Ectodermal cell (in vitro differentiated cells): ENCODE data around the gene SNAPC3.
A peak's percentile ranks its signal among the peaks of the same experiment; 100 is the strongest.

Experiments used
- H3K27ac ChIP-seq: 2 replicates; pipeline ENCODE4 v1.7.0; 2013; ENCODE audit warnings: mild to moderate bottlenecking, low read depth, low read length; ENCODE audit not compliant: insufficient read depth, poor library complexity, severe bottlenecking
- H3K27me3 ChIP-seq: 2 replicates; pipeline ENCODE4 v1.7.0; 2013; ENCODE audit warnings: mild to moderate bottlenecking, low read length; ENCODE audit not compliant: insufficient read depth, control insufficient read depth, poor library complexity, severe bottlenecking
- H3K36me3 ChIP-seq: one replicate; pipeline ENCODE4 v1.7.0; 2013; ENCODE audit warnings: low read length; ENCODE audit not compliant: control insufficient read depth, insufficient read depth
- H3K4me1 ChIP-seq: one replicate; pipeline ENCODE4 v1.7.0; 2013; ENCODE audit warnings: low read length; ENCODE audit not compliant: control insufficient read depth, insufficient read depth
- H3K4me3 ChIP-seq: 2 replicates; pipeline ENCODE4 v1.7.0; 2013; ENCODE audit warnings: low read depth, low read length, control low read depth; ENCODE audit not compliant: insufficient read depth
- H3K9me3 ChIP-seq: 2 replicates; pipeline ENCODE4 v1.7.0; 2013; ENCODE audit warnings: mild to moderate bottlenecking, low read length, moderate library complexity; ENCODE audit not compliant: control insufficient read depth
- WGBS, 2 experiments: methylation state at CpG; one replicate each; pipeline ENCODE4 v1.1.7; 2013; ENCODE audit warnings: missing lambda C conversion rate in 2 of 2; 5-methylcytosine and 5-hydroxymethylcytosine counted together

Gene SNAPC3

DNA sequence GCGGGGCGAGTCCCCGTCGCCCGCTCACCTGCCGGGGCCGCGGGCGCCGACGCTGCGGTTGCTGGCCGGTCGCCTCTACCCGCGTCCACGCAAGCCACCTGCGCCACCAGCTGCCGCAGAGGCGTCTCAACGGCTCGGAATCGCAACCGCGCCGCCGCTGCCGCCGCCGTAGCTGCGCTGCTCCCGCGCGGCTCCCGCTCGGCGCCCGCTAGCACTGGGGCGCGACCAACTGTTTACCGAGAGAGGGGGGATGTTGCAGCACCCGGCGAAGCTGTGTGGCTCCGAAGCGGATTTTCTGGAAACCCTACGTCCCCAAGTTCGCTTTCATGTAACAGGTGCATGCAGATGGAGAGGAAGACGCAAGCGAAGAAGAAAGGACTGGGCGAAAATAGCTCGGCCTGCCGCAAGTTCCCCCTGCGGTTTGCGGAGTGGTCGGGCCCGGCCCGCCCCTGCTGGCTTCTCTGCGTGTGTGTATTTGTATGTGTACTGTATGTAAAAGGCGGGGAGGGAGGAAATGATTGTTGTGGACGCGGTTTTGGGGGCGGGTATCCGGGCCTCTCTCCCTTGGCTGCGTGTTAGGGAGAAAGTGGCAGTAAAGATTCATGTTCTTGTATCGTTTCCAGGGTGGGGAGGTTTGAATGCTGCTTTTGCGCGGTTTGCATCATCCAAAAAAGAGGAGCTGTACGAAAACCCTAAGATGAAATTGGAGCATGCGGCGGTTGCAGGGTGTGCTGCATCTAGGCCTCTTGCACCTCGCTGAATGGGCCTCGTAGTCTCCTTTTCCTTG is 88.3 kb downstream of the SNAPC3 start, which contains the start of gene PSIP1:
Gene PSIP1, minus strand, starts transcription at position 182 of the 787 bp plus-strand sequence. CDS start 782 bp downstream, outside the sequence.
- no peaks in the 10 kb centered on the region for H3K27me3 ChIP-seq
- peak within 1 kb of the TSS; percentile 100 for H3K27ac ChIP-seq
- peaks cover 15% of the 10 kb centered on the region for H3K4me1 ChIP-seq
- WGBS, 2 experiments: 0 to 1% methylated on average over 72 of the region's 72 CpGs
- no peaks in the 10 kb centered on the region for H3K9me3 ChIP-seq
- H3K4me3 ChIP-seq: peak within 1 kb of the TSS; percentile 96
- peaks cover 11% of the 10 kb centered on the region for H3K36me3 ChIP-seq
